Common myeloid progenitor, CD34-positive (primary cell): ENCODE results near the gene PCDHGA5.
"Not testable (repeated sequence)": the region's sequence is repeated elsewhere in the genome, so short reads cannot be mapped to it uniquely, and the experiment has no call there.

Source experiments
- CTCF ChIA-PET: fragments of 350-600 bp; sonication (Branson Sonifier 250); formaldehyde crosslinking; loops from one replicate; lab custom pipeline; 2021; ENCODE audit warnings: antibody characterized with exemption; lab: Charles Lee
- POLR2A ChIA-PET: fragments of 350-600 bp; sonication (Branson Sonifier 250); formaldehyde crosslinking; loops from one replicate; lab custom pipeline; 2021; ENCODE audit warnings: antibody characterized with exemption; lab: Charles Lee
- DNase-seq, 3 donors: peaks; one replicate each; pipeline versions ENCODE4 v3.0.0 to v3.0.0-alpha.2; 2013
- H3K27ac ChIP-seq, 2 experiments: 1 replicate in 1 of 2; 2 replicates in 1 of 2; pipeline ENCODE4 v1.7.0; 2013; ENCODE audit warnings: inconsistent platforms in 2 of 2, low read length in 2 of 2, mild to moderate bottlenecking in 2 of 2, low read depth in 1 of 2, moderate library complexity in 1 of 2; ENCODE audit not compliant: severe bottlenecking in 2 of 2, insufficient read depth in 1 of 2, poor library complexity in 1 of 2
- H3K27me3 ChIP-seq, 5 experiments: replicated peaks in 2 of 5; 1 replicate in 3 of 5; 2 replicates in 2 of 5; pipeline versions ENCODE4 v1.6.1 to v1.7.0; 2013; ENCODE audit warnings: low read length in 4 of 5, mild to moderate bottlenecking in 2 of 5, moderate library complexity in 2 of 5, inconsistent platforms in 1 of 5; ENCODE audit not compliant: insufficient read depth in 5 of 5, control insufficient read depth in 4 of 5
- H3K36me3 ChIP-seq, 4 experiments: 1 replicate in 2 of 4; 2 replicates in 2 of 4; pipeline versions ENCODE4 v1.6.1 to v1.7.0; 2013; ENCODE audit warnings: low read length in 3 of 4, control low read depth in 1 of 4, mild to moderate bottlenecking in 1 of 4; ENCODE audit not compliant: control insufficient read depth in 4 of 4, insufficient read depth in 4 of 4
- H3K4me1 ChIP-seq, 4 experiments: 1 replicate in 3 of 4; 2 replicates in 1 of 4; pipeline versions ENCODE4 v1.6.1 to v1.7.1; 2013; ENCODE audit warnings: low read length in 3 of 4, mild to moderate bottlenecking in 3 of 4, control low read depth in 1 of 4, inconsistent platforms in 1 of 4, moderate library complexity in 1 of 4; ENCODE audit not compliant: control insufficient read depth in 4 of 4, insufficient read depth in 4 of 4; ENCODE audit errors: control extremely low read depth in 1 of 4
- H3K4me3 ChIP-seq, 7 experiments: 1 replicate in 4 of 7; 2 replicates in 3 of 7; pipeline versions ENCODE4 v1.5.1 to v1.7.0; 2013; ENCODE audit warnings: mild to moderate bottlenecking in 7 of 7, low read length in 6 of 7, moderate library complexity in 6 of 7, inconsistent platforms in 2 of 7, low read depth in 2 of 7, control low read depth in 1 of 7; ENCODE audit not compliant: insufficient read depth in 4 of 7, control insufficient read depth in 1 of 7; ENCODE audit errors: extremely low read depth in 1 of 7
- H3K9me3 ChIP-seq, 5 experiments: 1 replicate in 4 of 5; 2 replicates in 1 of 5; pipeline versions ENCODE4 v1.6.1 to v1.7.1; 2013; ENCODE audit warnings: low read length in 4 of 5, mild to moderate bottlenecking in 2 of 5, inconsistent platforms in 1 of 5, low read depth in 1 of 5, moderate library complexity in 1 of 5; ENCODE audit not compliant: control insufficient read depth in 4 of 5, insufficient read depth in 2 of 5; ENCODE audit errors: control extremely low read depth in 1 of 5
- WGBS: methylation state at CpG from one replicate; pipeline ENCODE4 v1.1.5; 2013; ENCODE audit not compliant: insufficient coverage; 5-methylcytosine and 5-hydroxymethylcytosine counted together

The PCDHGA5 gene

DNA sequence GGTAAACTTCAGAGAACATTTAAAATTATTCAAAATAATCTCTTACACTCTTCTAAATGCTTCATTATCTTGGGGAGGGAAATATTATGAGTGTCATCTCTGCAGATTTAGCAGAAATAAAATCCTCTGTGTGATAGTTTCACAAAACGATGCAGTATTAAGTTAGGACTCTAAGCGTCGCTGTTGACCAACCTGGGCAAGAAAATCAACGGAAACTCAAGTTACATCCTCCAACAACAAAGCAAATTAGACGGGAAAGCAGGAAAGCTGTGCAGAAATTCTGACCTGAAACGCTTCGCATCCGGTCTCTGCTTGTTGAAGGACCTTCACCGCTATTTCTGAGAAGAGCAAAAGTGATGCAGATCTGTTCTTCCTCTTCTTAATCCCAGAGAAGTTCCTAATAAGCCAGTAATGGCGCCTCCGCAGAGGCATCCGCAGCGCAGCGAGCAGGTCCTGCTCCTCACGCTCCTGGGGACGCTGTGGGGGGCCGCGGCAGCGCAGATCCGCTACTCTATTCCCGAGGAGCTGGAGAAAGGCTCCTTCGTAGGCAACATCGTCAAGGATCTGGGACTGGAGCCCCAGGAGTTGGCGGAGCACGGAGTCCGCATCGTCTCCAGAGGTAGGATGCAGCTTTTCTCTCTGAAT is 9.8 kb downstream of the PCDHGA5 start, which contains the start of gene PCDHGA6:
Gene PCDHGA6 (plus strand): TSS at position 219 of the 645 bp plus-strand sequence. CDS start 193 bp downstream, at position 412.
- peak in 2 of 3 donors; percentile 30 to 44 for DNase-seq
- Histone ChIP-seq H3K27ac (no peak within 1 kb of the TSS), H3K4me3 (peak within 1 kb of the TSS in 3 of 7 experiments; percentile 12 to 35 (median 12)), H3K27me3 (peaks cover 9 to 84% (median 24%) of the 10 kb centered on the region in 5 experiments), H3K4me1 (peaks cover 0 to 6% (median under 1%) of the 10 kb centered on the region in 4 experiments), H3K36me3 (peaks cover 0 to 5% (median 0%) of the 10 kb centered on the region in 4 experiments), H3K9me3 (peaks cover 11 to 79% (median 62%) of the 10 kb centered on the region in 5 experiments)
- ChIA-PET CTCF (interaction anchor here (0.7 to 1.0 kb wide), 3 partner anchors 10 to 17 kb away, joined by 3 to 5 read pairs (median 3); partner anchors contain the start of genes PCDHGA5 and PCDHGB2), POLR2A (no interaction called here)
- WGBS, result 19% methylated on average over 25 of the region's 27 CpGs

DNA sequence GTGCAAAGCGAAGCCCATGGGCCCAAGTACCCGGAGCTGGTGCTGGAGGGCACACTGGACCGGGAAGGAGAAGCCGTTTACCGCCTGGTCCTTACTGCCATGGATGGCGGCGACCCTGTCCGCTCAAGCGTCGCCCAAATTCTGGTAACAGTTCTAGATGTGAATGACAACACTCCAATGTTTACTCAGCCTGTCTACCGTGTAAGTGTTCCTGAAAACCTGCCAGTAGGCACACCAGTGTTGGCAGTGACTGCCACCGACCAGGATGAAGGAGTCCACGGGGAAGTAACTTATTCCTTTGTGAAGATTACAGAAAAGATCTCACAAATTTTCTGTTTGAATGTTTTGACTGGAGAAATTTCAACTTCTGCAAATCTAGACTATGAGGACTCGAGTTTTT is 10.7 kb downstream of the PCDHGA5 start:
- H3K27me3 ChIP-seq, result peaks cover 9 to 78% (median 22%) of the 10 kb centered on the region in 5 experiments
- H3K4me1 ChIP-seq, result peaks cover 0 to 6% (median under 1%) of the 10 kb centered on the region in 4 experiments
- peaks cover 0 to 5% (median 0%) of the 10 kb centered on the region in 4 experiments for H3K36me3 ChIP-seq
- POLR2A ChIA-PET, result no interaction called here
- CTCF ChIA-PET, result interaction anchor here (0.7 to 1.0 kb wide), 2 partner anchors 11 to 14 kb away, joined by 3 to 5 read pairs; partner anchors contain the start of genes PCDHGA5 and PCDHGB2
- peaks cover 13 to 80% (median 64%) of the 10 kb centered on the region in 5 experiments for H3K9me3 ChIP-seq
- no peak for DNase-seq
- 55% methylated on average over 12 of the region's 14 CpGs for WGBS
- no peak overlapping the region for H3K27ac ChIP-seq
- no peak overlapping the region for H3K4me3 ChIP-seq

DNA sequence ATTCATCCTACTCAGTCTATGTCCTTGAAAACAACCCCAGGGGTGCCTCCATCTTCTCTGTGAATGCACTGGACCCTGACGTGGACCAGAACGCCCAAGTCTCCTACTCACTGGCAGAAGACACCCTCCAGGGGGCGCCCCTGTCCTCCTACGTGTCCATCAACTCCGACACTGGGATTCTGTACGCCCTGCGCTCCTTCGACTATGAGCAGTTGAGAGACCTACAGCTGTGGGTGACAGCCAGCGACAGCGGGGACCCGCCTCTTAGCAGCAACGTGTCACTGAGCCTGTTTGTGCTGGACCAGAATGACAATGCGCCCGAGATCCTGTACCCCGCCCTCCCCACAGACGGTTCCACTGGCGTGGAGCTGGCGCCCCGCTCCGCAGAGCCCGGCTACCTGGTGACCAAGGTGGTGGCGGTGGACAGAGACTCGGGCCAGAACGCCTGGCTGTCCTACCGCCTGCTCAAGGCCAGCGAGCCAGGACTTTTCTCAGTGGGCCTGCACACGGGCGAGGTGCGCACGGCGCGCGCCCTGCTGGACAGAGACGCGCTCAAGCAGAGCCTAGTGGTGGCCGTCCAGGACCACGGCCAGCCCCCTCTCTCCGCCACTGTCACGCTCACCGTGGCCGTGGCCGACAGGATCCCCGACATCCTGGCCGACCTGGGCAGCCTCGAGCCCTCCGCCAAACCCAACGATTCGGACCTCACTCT is 11.6 kb downstream of the PCDHGA5 start:
- WGBS, result 38% methylated on average over 17 of the region's 48 CpGs

DNA sequence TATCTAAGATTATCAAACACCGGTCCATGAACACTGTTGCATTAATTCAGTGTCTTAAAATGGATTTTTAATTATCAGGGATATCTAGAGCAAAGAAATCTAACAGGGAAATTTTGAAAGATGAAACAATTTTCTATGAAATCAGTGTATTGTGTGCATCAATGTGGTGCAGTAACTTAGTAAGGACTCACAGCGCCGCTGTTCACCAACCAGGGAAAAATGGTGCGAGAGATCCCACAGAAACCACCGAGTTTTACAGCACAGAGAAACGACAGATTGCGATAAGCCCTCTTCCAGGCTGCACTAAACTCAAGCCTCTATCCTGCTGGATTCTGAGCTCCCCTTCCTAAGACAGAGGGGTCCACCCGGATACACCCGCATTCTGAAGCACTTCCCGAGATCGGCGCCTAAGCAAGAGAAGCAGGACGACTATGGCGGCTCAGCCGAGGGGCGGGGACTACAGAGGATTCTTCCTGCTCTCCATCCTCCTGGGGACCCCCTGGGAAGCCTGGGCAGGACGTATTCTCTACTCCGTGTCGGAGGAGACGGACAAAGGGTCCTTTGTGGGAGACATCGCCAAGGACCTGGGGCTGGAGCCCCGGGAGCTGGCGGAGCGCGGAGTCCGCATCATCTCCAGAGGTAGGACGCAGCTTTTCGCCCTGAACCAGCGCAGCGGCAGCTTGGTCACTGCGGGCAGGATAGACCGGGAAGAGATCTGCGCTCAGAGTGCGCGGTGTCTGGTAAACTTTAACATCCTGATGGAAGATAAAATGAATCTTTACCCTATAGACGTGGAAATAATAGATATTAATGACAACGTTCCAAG is 18.7 kb downstream of the PCDHGA5 start, which contains the start of gene PCDHGA7:
Gene PCDHGA7 (plus strand): TSS at position 274 of the 826 bp plus-strand sequence. CDS start 158 bp downstream, at position 432.
- Histone ChIP-seq H3K27me3 (peaks cover 6 to 57% (median 28%) of the 10 kb centered on the region in 5 experiments), H3K4me3 (peak within 1 kb of the TSS in 6 of 7 experiments; percentile 16 to 63 (median 51)), H3K27ac (no peak within 1 kb of the TSS), H3K4me1 (no peaks in the 10 kb centered on the region), H3K9me3 (peaks cover 3 to 62% (median 39%) of the 10 kb centered on the region in 5 experiments), H3K36me3 (no peaks in the 10 kb centered on the region)
- POLR2A ChIA-PET, result no interaction called here
- peak in 2 of 3 donors; percentile 54 to 58 for DNase-seq
- CTCF ChIA-PET, result interaction anchor here (0.7 to 1.5 kb wide), 4 partner anchors 14 to 181 kb away, joined by 3 to 5 read pairs (median 4); partner anchors contain the start of gene TAF7
- 6% methylated on average over 31 of the region's 37 CpGs for WGBS

More for the DNA sequence above, 11.6 kb downstream of the PCDHGA5 start:
- H3K27ac ChIP-seq, H3K4me3 ChIP-seq, POLR2A ChIA-PET, H3K36me3 ChIP-seq, H3K4me1 ChIP-seq, DNase-seq: not testable (repeated sequence)
- CTCF ChIA-PET, result interaction anchor here (0.6 kb wide), 1 partner anchor 764 kb away, joined by 3 read pairs; no protein-coding TSS in a partner anchor
- Histone ChIP-seq H3K9me3 (peaks cover 13 to 77% (median 62%) of the 10 kb centered on the region in 5 experiments), H3K27me3 (peaks cover 9 to 71% (median 19%) of the 10 kb centered on the region in 5 experiments)

DNA sequence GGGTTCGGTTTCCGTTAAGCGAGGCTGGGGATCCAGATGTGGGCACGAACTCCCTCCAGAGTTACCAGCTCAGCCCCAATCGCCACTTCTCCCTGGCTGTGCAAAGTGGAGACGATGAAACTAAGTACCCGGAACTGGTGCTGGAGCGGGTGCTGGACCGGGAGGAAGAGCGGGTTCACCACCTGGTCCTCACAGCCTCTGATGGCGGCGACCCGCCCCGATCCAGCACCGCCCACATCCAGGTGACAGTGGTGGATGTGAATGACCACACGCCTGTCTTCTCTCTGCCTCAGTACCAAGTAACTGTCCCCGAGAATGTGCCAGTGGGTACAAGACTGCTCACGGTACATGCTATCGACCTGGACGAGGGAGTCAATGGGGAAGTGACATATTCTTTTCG is 19.4 kb downstream of the PCDHGA5 start:
- peaks cover 7 to 58% (median 29%) of the 10 kb centered on the region in 5 experiments for H3K27me3 ChIP-seq
- peaks cover 3 to 60% (median 42%) of the 10 kb centered on the region in 5 experiments for H3K9me3 ChIP-seq
- H3K36me3 ChIP-seq, result no peaks in the 10 kb centered on the region
- no peak overlapping the region for H3K27ac ChIP-seq
- H3K4me3 ChIP-seq, result peak overlapping the region in 2 of 7 experiments; percentile 62 to 63
- CTCF ChIA-PET, result interaction anchor here (0.7 to 1.5 kb wide), 3 partner anchors 13 to 180 kb away, joined by 3 to 5 read pairs (median 4); no protein-coding TSS in a partner anchor
- DNase-seq, result no peak
- 29% methylated on average over 13 of the region's 21 CpGs for WGBS
- POLR2A ChIA-PET, result no interaction called here
- H3K4me1 ChIP-seq, result no peaks in the 10 kb centered on the region
